ENCODE measurements around the gene ZNF124.
"Not testable (repeated sequence)": the region's sequence is repeated elsewhere in the genome, so short reads cannot be mapped to it uniquely, and the experiment has no call there.

Gene ZNF124

GRCh38 chr1:247164694-247165093, 7.1 kb downstream of the ZNF124 start:
- peaks cover 74% of the 10 kb centered on the region for H3K9me3 Mint-ChIP-seq
- no peaks in the 10 kb centered on the region for H3K27me3 Mint-ChIP-seq (ENCODE audit: low read depth)
- H3K4me1 Mint-ChIP-seq: no peaks in the 10 kb centered on the region
- no peak overlapping the region for H3K4me3 Mint-ChIP-seq
- no peak overlapping the region for H3K27ac Mint-ChIP-seq
- peaks cover 94% of the 10 kb centered on the region for H3K36me3 Mint-ChIP-seq (ENCODE audit: low read depth)
- TF ChIP-seq CTCF (IDR thresholded peaks at IDR 0.05; ENCODE audit: unreplicated experiment in 3 of 3): no peak

GRCh38 chr1:247156787-247157232, 15.0 kb downstream of the ZNF124 start:
- H3K9me3 Mint-ChIP-seq: peaks cover 79% of the 10 kb centered on the region
- no peak overlapping the region for H3K4me3 Mint-ChIP-seq
- peaks cover 98% of the 10 kb centered on the region for H3K36me3 Mint-ChIP-seq (ENCODE audit: low read depth)
- no peaks in the 10 kb centered on the region for H3K27me3 Mint-ChIP-seq (ENCODE audit: low read depth)
- H3K4me1 Mint-ChIP-seq: no peaks in the 10 kb centered on the region
- no peak overlapping the region for H3K27ac Mint-ChIP-seq
- TF ChIP-seq CTCF (IDR thresholded peaks at IDR 0.05; ENCODE audit: unreplicated experiment in 3 of 3): no peak

DNA sequence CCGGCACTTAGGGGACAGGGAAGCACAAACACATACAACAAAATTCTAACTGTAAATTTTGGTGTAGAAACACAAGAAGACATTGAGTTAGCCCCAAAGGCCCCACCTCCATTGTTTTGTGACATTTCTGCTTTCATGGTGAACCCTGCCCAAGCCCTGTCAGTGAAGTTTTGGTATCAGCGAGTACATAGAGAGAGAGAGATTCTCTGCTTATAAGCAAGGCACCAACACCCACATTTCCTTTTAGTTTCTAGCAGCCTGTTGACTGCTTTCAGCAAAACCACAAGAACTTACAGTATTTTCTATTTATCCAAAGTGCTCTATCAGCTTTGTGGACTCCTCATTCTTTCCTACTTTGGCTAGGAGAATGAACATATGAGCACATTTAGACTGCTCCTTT, 24.0 kb downstream of the ZNF124 start:
- Mint-ChIP-seq H3K36me3 (ENCODE audit: low read depth) (peaks cover 97% of the 10 kb centered on the region), H3K4me1 (no peaks in the 10 kb centered on the region), H3K9me3 (peaks cover 70% of the 10 kb centered on the region), H3K27me3 (ENCODE audit: low read depth) (no peaks in the 10 kb centered on the region), H3K27ac (no peak overlapping the region), H3K4me3 (no peak overlapping the region)
- no peak for TF ChIP-seq CTCF (IDR thresholded peaks at IDR 0.05; ENCODE audit: unreplicated experiment in 3 of 3)

GRCh38 chr1:247147120-247147519, 24.7 kb downstream of the ZNF124 start:
- H3K4me1 Mint-ChIP-seq; H3K27ac Mint-ChIP-seq; H3K4me3 Mint-ChIP-seq; H3K27me3 Mint-ChIP-seq (ENCODE audit: low read depth): not testable (repeated sequence)
- peaks cover 99% of the 10 kb centered on the region for H3K36me3 Mint-ChIP-seq (ENCODE audit: low read depth)
- peaks cover 71% of the 10 kb centered on the region for H3K9me3 Mint-ChIP-seq

GRCh38 chr1:247146671-247147070, 25.1 kb downstream of the ZNF124 start:
- TF ChIP-seq CTCF (IDR thresholded peaks at IDR 0.05; ENCODE audit: unreplicated experiment in 3 of 3): no peak
- peaks cover 99% of the 10 kb centered on the region for H3K36me3 Mint-ChIP-seq (ENCODE audit: low read depth)
- H3K9me3 Mint-ChIP-seq: peaks cover 70% of the 10 kb centered on the region
- no peak overlapping the region for H3K27ac Mint-ChIP-seq
- no peak overlapping the region for H3K4me3 Mint-ChIP-seq
- no peaks in the 10 kb centered on the region for H3K4me1 Mint-ChIP-seq
- H3K27me3 Mint-ChIP-seq (ENCODE audit: low read depth): no peaks in the 10 kb centered on the region

DNA sequence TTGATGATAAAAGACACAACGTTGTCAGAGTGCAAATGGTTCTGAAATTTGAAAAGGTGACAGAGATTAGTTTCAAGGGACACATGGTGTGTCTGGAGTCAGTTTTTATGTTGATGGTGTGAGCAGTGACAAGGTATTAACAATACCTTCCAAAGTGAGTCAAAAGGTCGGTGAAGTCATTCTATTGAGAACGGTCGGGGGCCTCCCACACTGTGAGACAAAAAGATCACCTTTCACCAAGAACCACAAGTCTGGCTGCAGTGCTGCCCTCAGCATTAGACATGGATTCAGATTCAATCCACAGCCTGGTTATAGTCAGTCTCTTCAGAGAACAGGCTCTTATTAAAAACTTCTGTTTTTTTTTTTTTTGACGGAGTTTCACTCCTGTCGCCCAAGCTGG, 26.5 kb downstream of the ZNF124 start:
- Mint-ChIP-seq H3K4me3 (no peak overlapping the region), H3K36me3 (ENCODE audit: low read depth) (peaks cover 99% of the 10 kb centered on the region), H3K27me3 (ENCODE audit: low read depth) (no peaks in the 10 kb centered on the region), H3K27ac (no peak overlapping the region), H3K9me3 (peaks cover 72% of the 10 kb centered on the region), H3K4me1 (no peaks in the 10 kb centered on the region)
- no peak for TF ChIP-seq CTCF (IDR thresholded peaks at IDR 0.05; ENCODE audit: unreplicated experiment in 3 of 3)

DNA sequence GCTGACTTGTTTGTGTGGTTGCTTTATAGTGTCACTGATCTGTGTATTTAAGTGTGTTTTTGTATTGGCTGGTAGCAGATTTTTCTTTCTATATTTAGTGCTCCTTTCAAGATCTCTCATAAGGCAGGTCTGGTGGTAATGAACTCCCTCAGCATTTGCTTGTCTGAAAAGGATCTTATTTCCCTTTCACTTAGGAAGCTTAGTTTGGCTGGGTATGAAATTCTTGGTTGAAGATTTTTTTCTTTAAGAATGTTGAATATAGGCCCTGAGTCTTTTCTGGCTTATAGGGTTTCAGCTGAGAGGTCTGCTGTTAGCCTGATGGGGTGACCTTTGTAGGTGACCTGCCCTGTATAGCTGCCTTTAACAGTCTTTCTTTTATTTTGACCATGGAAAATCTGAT, 32.3 kb downstream of the ZNF124 start:
- Mint-ChIP-seq H3K36me3 (ENCODE audit: low read depth) (peaks cover 98% of the 10 kb centered on the region), H3K9me3 (peaks cover 86% of the 10 kb centered on the region)
- H3K27me3 Mint-ChIP-seq (ENCODE audit: low read depth); H3K4me3 Mint-ChIP-seq; H3K27ac Mint-ChIP-seq; H3K4me1 Mint-ChIP-seq: not testable (repeated sequence)

Data from nephron (organoid).